GM19035 (cell line): ENCODE results near the gene TESK2.

Source experiments
- ATAC-seq: cut with Tn5 transposase; IDR thresholded peaks from one replicate; pipeline ENCODE4 v1.9.1; 2021; ENCODE audit not compliant: unreplicated experiment

The TESK2 gene

DNA sequence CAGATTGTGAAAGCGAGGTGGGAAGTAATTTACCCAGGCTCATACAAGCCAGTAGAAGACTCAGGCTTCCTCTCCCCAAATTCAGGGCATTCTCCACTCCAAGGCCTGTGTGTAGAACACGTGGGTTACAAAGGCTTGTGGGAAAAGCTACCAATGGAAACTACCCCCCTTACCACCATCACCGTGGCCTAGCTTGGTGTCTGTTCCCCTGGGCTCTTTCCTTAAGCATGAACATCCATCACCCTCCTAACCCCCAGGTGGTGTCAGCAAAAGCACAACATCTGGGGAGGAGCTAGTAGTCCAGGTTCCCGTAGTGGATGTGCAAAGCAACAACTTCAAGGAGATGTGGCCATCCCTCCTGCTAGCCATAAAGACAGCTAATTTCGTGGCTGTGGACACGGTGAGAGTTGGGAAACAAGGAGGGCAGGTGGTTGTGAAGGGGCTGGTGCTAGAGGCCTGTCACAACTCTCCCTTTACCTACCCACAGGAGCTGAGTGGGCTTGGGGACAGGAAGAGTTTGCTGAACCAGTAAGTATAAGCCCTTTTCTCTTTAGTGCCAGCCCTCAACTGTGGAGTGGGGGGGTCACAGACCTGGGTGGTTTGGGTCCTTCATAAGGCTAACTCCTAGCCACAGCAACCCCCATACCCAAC is 150.0 kb downstream of the TESK2 start:
- ATAC-seq = no peak

DNA sequence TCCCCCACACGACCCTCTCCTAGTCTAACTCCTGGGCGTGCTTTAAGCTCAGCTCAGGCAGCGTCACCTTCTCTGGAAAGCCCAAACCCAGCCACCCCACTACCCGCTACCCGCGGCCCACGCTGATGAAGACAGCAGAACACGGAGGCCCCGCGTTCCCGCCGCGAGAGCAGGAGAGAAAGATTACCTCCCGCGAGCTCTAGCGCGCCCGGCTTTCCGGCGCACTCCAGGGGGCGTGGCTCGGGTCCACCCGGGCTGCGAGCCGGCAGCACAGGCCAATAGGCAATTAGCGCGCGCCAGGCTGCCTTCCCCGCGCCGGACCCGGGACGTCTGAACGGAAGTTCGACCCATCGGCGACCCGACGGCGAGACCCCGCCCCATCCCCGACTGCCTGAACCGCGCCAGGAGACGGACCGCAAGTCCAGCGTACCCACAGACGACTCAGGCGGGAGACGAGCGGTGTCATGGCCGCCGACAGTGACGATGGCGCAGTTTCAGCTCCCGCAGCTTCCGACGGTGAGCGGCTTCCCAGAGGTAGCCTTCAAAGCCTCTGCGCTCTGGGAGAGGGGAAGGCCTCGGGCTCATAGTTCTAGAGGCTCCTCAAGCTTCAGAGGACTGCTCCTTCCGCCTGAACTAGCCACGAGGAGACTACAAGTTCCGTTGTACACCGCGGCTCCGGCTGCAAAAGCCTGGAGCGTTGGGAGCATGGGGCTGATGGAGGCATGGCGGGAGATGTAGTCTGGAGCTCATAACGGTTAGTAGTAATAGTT is 151.0 kb downstream of the TESK2 start, which contains the start of the genes MUTYH and TOE1:
TSS of gene MUTYH (minus strand) at position 652 of the 770 bp plus-strand sequence. CDS start 5,935 bp downstream, outside the sequence.
TSS of gene TOE1 (plus strand) at position 382 of the 770 bp plus-strand sequence. CDS start at position 465, 83 bp downstream.
- peak; percentile 82 for ATAC-seq

DNA sequence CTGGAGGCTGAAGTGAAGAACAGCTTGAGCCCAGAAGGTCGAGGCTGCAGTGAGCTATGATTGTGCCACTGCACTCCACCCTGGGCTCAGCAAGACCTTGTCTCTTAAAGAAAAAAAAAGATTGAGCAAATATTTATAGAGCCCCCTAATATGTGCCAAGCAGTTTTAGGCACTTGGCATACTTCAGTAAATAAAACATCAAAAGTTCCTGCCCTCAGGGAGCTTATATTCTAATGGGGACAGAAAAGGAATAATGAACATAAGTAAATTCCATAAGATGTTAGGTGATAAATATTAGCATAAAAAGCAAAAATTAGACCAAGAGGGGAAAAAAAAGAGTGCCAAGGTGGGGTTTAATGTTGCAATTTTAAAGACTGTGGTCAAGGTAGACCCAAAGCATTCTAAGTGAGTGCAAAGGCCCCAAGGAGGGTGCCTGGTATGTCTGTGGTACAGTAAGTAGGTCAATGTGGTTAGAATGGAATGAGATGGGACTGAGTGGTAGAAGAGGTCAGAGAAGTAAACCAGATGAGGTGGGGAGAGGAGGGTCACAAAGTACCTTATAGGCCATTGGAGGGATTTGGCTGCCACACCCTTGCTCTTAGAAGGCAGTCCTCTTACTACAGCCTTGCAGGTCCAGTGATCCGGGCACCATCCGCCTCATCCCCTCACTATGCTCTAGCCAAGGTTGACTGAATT is 153.2 kb downstream of the TESK2 start:
- ATAC-seq = no peak

DNA sequence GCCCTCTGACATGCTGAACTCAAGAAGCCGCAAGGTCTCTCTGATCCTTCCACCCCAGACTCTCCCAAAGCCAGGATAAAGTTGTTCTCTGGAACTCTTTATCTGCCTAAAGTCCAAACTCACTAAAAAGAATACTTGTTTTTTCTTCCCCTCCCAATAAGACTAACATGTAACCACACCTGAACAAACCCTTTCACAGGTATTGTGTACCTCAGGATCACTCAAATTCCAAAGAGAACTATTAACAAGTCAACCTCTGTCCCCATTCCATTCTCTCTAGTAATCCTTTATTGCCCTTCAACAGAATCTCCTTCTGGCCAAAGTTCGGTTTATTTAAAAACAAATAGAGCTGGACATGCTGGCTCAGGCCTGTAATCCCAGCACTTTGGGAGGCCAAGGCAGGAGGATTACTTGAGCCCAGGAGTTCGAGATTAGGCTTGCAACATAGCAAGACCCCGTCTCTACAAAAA is 155.1 kb downstream of the TESK2 start:
- no peak for ATAC-seq

DNA sequence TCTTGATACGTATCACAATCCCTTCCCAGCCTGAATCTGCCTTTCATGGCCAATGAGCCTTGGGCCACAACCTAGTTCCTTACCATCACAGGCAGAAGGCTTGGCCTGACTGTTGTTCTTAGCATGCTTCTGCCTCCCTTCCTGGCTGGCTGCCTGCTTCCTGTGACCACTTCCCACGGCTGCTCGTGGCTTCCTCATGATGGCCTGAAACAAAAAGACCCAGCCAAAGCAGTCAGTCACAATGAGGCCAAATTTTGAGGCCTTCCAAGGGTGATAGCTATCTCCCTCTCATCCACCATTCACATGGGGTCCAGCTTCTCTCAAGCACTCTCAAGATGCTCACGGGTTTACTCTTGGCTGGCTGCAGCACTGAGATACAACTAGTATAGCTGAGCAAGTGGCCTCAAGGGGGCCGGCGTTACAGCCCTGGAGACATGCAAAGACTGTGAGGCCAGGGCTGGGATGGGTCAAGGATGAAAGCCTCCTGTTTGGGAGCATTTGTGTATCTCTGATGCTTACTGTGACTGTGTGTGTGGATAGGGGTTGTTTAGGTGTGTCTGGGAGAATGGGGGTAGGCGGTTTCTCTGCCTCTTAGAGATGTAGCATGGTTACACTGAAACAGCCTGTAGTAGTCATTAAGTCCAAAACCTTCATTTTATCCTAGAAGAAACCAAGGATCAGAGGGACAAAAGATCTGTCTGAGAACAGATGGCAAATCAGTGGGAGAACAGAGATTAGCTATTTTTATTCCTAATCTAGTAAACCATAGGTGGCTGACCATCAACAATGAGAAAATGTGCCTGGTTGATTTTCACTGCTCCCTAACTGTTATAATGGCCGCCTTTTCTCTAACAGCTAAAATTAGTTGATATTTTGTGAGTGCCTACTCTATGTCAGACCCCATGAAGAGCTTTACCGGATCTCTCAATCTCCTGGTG is 156.4 kb downstream of the TESK2 start:
- no peak for ATAC-seq

DNA sequence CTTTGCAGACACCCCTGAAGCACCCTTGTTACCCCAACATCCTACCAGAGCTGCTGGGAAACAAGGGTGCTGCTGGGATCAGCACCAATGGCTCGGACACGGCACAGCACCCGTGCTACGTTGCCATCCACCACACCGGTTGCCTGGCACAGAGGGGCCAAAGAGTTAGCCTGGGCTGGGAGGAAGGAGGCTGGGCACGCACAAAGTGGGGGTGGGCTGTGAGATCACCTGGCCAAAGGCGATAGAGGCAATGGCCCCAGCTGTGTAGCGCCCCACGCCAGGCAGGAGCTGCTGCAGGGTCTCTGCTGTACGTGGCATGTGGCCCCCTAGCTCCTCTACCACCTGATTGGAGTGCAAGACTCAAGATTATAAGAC is 158.6 kb downstream of the TESK2 start:
- no peak for ATAC-seq

DNA sequence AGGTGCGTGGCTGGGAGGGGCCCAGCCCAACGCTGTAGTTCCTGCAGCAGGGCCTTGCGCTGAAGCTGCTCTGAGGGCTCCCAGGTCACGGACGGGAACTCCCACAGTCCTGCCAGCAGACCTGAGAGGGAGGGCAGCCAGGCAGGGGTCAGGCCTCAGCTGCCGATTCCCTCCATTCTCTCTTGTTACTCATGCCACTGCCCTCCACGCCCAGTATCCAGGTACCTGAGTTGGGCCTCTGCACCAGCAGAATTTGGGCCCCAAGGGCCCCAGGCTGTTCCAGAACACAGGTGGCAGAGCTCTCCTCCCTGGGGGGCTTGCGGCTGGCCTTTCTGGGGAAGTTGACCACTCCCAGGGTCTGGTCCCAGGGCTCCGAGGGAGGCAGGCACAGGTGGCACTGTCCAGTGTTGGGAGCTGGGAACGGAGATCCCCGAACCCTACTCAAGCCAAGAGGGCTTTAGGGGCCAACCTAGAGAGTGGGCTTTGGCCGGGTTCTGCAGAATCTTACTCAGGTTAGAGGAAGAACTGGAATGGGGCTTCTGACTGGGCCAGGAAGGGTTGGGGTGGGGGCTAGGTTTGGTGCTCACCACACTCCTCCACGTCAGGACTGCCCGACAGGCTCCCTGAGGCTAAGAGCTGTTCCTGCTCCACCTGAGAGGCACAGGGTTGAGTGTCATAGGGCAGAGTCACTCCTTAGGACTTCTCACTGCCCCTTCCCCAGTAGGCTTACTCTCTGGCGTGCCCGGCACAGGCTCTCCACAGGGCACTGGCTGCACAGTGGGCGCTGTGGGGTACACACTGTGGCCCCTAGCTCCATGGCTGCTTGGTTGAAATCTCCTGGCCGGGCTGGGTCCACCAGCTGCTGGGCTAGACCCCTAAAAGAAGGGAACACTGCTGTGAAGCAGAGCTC is 159.3 kb downstream of the TESK2 start:
- no peak for ATAC-seq

DNA sequence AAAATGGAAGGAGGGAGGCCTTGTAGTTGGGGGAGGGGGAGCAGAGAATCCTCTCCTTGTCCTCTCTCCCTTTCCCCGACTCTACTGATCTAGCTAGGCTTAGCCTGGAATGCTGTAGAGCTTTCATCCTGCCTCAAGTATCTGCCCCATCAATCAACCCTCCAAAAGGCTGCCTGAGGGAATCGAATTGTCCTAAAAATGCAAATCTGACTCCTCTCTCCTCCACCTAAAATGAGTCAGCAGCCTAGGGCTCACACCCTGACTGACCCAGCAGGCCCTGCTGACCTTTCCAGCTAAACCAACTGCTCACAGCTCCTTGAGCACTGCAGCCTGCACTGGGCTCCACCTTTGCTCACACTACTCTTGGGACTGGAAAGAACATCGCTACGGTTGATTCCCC is 161.5 kb downstream of the TESK2 start:
- no peak for ATAC-seq

DNA sequence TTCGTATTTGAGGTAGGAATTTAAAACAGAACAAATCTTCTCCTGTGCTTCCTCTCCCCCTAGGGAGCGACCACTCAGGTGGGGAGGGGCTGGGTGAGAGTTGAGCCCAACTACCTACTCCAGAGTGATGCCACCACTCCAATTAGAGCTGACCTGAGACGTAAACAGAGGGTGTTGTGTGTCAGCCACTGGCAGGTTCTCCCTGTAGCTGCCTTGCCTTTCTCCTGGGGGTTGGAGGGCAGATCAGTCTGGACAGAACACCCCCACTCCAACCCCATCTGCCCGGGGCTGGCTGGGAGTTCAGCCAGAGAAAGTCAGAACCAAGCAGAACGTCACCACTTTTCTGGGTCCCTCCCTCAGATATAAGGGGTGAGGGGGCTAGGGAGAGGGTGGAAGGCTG is 162.3 kb downstream of the TESK2 start:
- ATAC-seq = no peak

DNA sequence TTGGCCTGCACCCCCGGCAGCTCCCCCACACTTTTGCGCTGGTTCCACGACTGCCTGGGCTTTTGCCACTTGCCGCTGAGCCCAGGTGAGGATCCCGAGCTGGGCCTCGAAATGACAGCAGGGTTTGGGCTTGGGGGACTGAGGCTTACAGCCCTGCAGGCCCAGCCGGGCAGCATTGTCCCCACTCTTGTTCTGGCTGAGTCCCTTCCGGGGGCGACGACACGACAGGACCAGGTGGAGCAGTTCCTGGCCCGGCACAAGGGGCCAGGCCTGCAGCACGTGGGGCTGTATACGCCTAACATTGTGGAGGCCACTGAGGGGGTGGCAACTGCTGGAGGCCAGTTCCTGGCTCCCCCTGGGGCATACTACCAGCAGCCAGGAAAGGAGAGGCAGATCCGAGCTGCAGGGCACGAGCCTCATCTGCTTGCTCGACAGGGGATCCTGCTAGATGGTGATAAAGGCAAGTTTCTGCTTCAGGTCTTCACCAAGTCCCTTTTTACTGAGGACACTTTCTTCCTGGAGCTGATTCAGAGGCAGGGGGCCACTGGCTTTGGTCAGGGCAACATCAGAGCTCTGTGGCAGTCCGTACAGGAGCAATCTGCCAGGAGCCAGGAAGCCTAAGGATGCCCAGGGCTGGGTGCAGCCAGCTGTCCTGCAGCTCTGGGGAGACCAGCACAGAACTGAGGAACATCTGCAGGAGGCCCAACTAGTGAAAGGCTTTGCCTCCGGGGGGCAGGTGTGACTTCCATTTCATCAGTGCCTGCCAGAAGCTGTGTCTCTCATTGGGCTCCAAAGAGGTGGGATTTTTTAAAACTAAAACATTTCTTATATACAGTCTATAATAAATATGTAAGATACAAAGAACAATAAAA is 163.1 kb downstream of the TESK2 start:
- ATAC-seq = no peak

DNA sequence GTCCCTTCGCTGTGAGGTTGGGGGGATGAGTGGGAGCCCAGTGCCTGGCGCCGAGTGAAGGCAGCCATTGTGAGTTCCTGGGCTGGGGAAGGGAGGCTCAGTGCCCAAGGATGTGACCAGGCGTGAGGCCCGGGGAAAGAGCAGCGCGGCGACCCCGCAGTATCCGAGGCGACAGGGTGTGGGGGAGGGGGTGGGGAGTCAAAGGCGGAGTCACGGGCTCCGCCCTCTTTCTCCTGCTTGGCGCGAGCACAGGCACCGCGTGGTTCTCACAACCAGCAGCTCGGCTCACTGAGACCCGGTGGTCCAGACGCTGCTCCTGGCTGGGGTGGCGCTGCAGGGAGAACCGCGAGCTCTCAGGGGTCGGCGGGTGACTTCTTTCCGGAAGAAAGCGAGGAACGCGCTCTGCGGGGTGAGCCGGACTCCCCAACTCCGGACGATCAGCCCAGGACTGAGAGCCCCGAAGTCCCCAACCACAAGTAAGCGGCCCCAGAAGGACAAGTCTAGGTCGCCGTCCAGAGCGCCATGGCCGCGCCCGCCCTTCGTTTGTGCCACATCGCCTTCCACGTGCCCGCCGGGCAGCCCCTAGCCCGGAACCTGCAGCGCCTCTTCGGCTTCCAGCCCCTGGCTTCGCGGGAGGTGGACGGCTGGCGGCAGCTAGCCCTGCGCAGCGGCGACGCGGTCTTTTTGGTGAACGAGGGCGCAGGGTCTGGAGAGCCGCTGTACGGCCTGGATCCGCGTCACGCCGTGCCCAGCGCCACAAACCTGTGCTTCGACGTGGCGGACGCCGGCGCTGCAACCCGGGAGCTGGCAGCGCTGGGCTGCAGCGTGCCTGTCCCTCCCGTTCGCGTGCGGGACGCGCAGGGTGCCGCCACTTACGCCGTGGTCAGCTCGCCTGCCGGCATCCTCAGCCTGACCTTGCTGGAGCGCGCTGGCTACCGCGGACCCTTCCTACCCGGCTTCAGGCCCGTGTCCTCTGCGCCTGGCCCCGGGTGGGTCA is 164.0 kb downstream of the TESK2 start, which contains the start of gene HPDL:
TSS of gene HPDL (plus strand) at position 269 of the 997 bp plus-strand sequence. CDS start at position 523, 254 bp downstream.
- peak; percentile 60 for ATAC-seq

DNA sequence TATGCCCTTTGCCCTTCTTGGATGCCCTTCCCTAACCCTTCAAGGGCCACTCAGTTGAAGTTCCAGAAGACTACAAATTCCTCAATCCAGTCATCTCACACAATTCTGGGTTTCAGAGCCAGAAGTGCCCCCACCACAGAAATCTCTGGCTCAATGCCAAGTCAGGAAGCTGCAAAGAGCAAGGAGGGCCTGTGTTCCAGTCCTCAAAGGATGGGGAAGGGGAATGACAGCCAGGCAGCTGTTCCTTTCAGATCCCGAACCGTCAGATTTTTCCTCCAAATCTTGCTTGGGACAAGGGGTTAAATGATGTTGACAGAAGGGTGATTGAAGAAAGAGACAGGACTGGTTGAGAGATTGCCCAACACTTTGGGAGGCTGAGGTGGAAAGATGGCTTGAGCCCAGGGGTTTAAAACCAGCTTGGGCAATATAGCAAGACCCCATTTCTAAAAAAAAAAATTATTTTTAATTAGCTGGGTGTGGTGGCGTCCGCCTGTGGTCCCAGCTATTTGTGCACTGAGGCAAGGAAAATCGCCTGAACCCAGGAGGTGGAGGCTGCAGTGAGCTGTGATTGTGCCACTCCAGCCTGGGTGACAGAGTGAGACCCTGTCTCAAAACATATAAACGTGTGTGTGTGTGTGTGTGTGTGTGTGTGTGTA is 165.0 kb downstream of the TESK2 start:
- no peak for ATAC-seq

DNA sequence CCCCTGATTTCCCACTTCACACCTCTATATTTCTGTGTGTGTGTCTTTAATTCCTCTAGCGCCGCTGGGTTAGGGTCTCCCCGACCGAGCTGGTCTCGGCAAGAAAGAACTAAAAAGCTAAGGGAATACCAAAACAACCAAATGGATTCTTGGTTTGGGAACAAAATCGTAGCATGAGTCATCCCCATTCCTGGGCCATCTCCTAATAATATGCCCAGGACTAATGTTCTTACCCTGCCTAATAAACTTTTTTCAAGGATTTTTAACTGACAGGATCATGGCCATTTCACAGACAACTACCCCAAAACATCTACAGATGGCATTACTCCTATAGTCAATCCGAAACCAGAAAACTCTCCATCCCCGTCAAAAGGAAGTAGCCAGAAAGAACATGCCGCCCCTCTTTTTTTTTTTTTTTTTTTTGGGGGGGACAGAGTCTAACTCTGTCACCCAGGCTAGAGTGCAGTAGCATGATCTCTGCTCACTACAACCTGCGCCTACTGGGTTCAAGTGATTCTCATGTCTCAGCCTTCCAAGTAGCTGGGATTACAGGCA is 168.4 kb downstream of the TESK2 start:
- no peak for ATAC-seq

DNA sequence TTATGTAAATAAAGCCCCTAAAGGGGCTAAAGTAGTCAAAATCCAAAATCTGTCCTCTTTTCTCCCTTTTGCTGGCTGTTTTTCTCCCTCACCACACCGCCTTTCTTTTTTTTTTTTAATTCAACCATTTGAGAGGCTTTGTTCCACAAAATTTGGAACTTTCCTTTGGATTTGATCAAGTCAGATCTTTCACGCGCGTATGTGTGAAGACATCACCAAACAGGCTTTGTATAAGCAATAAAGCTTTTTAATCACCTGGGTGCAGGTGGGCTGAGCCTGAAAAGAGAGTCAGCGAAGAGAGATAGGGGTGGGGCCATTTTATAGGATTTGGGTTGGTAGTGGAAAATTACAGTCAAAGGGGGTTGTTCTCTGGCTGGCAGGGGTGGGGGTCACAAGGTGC is 169.5 kb downstream of the TESK2 start:
- ATAC-seq = no peak

DNA sequence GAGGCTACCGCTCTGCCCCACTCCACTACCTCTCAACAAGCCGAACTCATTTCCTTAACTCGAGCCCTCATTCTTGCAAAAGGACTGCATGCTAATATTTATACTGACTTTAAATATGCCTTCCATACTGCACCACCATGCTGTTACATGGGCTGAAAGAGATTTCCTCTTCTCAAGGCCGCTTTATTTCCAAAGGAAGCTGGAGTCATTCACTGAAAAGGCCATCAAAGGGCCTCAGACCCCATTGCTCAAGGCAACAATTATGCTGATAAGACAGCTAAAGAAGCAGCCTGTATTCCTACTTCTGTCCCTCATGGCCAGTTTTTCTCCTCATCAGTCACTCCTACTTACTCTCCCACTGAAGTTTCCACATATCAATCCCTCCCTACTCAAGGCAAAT is 171.2 kb downstream of the TESK2 start:
- no peak for ATAC-seq

DNA sequence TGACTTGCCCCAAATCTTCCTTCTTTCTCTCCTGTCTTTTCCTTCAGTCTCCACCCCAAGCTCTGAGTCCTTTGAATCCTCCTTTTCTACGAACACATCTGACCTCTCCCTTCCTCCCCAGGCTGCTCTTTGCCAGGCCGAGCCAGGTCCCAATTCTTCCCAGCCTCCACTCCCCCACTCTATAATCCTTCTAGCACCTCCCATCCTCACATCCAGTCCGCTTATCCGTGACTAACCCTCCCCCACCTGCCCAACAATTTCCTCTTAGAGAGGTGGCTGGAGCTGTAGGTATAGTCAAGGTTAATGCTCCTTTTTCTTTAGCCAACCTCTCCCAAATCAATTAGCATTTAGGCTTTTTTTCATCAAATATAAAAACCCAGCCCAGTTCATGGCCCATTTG is 173.8 kb downstream of the TESK2 start:
- no peak for ATAC-seq
